PFSK-1 (cell line): ENCODE measurements around the gene SHC4. TPM values are rescaled to one million over a fixed set of nuclear protein-coding genes. Genes with fewer than 3 reads are reported as not detected.

Source experiments
- FOXP2 ChIP-seq: optimal IDR thresholded peaks from 2 replicates; pipeline ENCODE3; 2011; ENCODE audit warnings: borderline replicate concordance, control low read depth, inconsistent platforms; ENCODE audit not compliant: insufficient read depth; ENCODE audit errors: extremely low read length, extremely low read depth
- POLR2AphosphoS5 ChIP-seq: IDR thresholded peaks from 2 replicates; pipeline ENCODE4 v1.6.1; 2012; ENCODE audit warnings: low read depth, mild to moderate bottlenecking, control low read depth, low read length, moderate library complexity
- SIN3A ChIP-seq: IDR thresholded peaks from 2 replicates; pipeline ENCODE4 v1.6.1; 2012; ENCODE audit warnings: mild to moderate bottlenecking, low read length, moderate library complexity, borderline replicate concordance; ENCODE audit not compliant: insufficient read depth
- TAF1 ChIP-seq: IDR thresholded peaks from 2 replicates; pipeline ENCODE4 v1.6.1; 2012; ENCODE audit warnings: low read length, control low read depth, borderline replicate concordance; ENCODE audit not compliant: insufficient read depth
- polyA plus RNA-seq: library from polyadenylated mRNA; unstranded; fragments of >200 nt; gene quantifications from one replicate; pipeline ENCODE4 v1.2.1, GENCODE V29; 2012; ENCODE audit warnings: low read depth, missing spikeins; ENCODE audit not compliant: insufficient read length
- TF ChIP-seq, protein P1 (sequence below), 2 experiments: IDR thresholded peaks; 2 replicates each; pipeline versions ENCODE4 v1.6.1 to v1.8.0; 2011 to 2012; ENCODE audit warnings: low read depth in 2 of 2, low read length in 2 of 2, control low read depth in 1 of 2, inconsistent platforms in 1 of 2, mild to moderate bottlenecking in 1 of 2, moderate library complexity in 1 of 2; ENCODE audit not compliant: insufficient read depth in 1 of 2

SHC4 gene, protein sequence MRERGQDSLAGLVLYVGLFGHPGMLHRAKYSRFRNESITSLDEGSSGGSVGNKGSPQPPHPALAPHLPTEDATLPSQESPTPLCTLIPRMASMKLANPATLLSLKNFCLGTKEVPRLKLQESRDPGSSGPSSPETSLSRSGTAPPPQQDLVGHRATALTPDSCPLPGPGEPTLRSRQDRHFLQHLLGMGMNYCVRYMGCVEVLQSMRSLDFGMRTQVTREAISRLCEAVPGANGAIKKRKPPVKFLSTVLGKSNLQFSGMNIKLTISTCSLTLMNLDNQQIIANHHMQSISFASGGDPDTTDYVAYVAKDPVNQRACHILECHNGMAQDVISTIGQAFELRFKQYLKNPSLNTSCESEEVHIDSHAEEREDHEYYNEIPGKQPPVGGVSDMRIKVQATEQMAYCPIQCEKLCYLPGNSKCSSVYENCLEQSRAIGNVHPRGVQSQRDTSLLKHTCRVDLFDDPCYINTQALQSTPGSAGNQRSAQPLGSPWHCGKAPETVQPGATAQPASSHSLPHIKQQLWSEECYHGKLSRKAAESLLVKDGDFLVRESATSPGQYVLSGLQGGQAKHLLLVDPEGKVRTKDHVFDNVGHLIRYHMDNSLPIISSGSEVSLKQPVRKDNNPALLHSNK
- 60.7 TPM for polyA plus RNA-seq

DNA sequence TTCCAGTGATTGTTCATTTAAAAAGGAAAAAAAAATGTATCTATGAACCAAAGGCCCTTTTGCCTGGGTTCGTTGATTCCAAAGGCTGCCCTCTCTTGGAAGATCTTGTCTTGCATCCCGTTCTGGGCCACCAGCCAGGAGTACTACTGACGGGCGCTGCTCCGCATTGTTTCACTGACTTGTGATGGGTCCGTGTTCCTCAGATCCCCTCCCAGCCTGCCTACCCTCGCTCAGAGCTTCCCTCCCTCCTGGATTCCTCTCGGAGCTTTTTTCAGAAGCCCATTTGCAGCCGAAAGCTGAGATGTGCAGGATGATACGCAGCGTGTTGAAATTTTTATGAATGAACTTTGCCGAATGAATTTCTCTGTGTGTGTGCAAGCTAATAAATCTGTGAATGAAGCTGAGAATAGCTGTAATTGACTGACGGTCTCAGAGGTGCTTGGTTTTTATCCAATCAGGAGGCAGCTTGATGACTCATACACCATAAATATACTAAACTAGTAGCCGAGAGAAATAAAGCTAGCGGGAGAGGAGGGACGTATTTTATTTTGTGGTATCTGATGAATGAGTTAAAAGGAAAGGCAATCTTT lies at the start of gene SHC4:
Gene SHC4 (minus strand): TSS at position 396 of the 590 bp plus-strand sequence. CDS start 904 bp downstream, outside the sequence.
- TF ChIP-seq, protein P1, sequence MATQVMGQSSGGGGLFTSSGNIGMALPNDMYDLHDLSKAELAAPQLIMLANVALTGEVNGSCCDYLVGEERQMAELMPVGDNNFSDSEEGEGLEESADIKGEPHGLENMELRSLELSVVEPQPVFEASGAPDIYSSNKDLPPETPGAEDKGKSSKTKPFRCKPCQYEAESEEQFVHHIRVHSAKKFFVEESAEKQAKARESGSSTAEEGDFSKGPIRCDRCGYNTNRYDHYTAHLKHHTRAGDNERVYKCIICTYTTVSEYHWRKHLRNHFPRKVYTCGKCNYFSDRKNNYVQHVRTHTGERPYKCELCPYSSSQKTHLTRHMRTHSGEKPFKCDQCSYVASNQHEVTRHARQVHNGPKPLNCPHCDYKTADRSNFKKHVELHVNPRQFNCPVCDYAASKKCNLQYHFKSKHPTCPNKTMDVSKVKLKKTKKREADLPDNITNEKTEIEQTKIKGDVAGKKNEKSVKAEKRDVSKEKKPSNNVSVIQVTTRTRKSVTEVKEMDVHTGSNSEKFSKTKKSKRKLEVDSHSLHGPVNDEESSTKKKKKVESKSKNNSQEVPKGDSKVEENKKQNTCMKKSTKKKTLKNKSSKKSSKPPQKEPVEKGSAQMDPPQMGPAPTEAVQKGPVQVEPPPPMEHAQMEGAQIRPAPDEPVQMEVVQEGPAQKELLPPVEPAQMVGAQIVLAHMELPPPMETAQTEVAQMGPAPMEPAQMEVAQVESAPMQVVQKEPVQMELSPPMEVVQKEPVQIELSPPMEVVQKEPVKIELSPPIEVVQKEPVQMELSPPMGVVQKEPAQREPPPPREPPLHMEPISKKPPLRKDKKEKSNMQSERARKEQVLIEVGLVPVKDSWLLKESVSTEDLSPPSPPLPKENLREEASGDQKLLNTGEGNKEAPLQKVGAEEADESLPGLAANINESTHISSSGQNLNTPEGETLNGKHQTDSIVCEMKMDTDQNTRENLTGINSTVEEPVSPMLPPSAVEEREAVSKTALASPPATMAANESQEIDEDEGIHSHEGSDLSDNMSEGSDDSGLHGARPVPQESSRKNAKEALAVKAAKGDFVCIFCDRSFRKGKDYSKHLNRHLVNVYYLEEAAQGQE (IDR thresholded peaks at IDR 0.05; ENCODE audit: insufficient read depth in 1 of 2, low read depth in 2 of 2, low read length in 2 of 2) = peak; percentile 4 to 57; a peak in 1 of 4 replicates
- TF ChIP-seq SIN3A = peak; percentile 94; the same call in 1 of the 2 replicates
- TF ChIP-seq FOXP2 = no peak

DNA sequence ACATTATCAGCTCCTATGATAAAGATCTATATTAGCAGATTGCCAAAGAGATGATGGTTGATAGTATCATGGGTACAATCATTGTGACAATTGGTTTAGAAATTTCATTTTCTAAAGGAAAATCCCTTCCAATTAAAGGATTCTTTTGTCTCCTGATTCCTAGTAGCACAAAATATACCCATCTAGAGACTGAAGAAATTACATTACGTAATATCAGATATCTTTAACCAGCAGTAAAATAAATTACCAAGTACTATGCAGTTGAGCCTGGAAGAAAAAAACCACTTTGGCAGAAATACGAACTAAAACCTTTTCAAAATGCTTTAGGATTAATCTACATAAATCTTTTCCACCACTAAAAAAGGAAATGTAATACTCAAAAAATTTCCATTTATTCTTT lies 35.6 kb upstream of the SHC4 start:
- TF ChIP-seq FOXP2 (no peak), POLR2AphosphoS5 (no peak), TAF1 (no peak), SIN3A (no peak)
- TF ChIP-seq, protein P1 (IDR thresholded peaks at IDR 0.05; ENCODE audit: insufficient read depth in 1 of 2, low read depth in 2 of 2, low read length in 2 of 2) = no peak

DNA sequence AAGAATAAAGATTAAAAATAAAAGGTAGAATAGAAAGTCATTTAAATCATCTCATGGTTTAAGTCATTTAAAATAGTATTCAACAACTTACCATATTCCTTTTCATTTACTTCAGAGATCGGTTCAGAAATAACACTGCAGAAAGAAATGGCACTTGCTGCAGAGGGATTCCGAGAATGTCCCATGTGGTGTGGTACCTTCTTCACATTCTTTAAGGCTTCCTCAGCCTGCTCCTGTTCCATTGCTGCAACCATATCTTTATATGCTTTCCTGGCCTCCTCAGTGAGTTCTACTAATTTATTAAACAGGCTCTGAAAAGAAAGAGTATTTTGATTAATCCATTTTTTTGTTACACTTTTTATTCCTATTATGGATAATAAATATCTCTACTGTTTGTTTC lies 32.6 kb upstream of the SHC4 start:
- TF ChIP-seq POLR2AphosphoS5 (no peak), SIN3A (no peak)
- TF ChIP-seq, protein P1 (IDR thresholded peaks at IDR 0.05; ENCODE audit: insufficient read depth in 1 of 2, low read depth in 2 of 2, low read length in 2 of 2) = no peak

DNA sequence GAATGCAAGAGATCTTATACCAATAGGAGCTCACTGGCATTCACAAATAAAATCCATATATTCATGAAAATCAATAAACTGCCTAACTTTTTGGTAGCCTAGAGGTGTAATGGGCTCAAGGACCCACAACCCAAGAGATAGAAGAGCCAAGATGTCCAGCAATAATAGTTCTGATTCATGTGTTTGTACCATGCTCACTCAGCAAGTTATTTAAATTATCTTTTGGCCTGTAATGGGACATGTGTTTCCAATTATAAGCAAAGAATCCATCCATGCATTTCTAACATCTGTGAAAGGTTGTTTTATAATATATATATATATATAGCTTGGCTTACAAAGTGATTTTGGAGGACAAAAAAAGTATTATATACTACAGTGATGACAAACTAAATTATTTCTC lies 29.7 kb upstream of the SHC4 start:
- TF ChIP-seq, protein P1 (IDR thresholded peaks at IDR 0.05; ENCODE audit: insufficient read depth in 1 of 2, low read depth in 2 of 2, low read length in 2 of 2) = no peak
- TF ChIP-seq POLR2AphosphoS5 (no peak), FOXP2 (no peak), SIN3A (no peak), TAF1 (no peak)
